HepG2 (cell line): Measurements from ENCODE around the gene WNT7B. TPM values are rescaled to one million over a fixed set of nuclear protein-coding genes. Genes with fewer than 3 reads are reported as not detected.

Experiments
- CREM ChIP-seq, 2 experiments: sonication (generic) in 1 of 2; formaldehyde crosslinking in 1 of 2; IDR thresholded peaks; 2 replicates each; pipeline versions ENCODE4 v1.4.0 to v1.6.1; 2016 to 2020; ENCODE audit warnings: antibody characterized with exemption in 1 of 2, mild to moderate bottlenecking in 1 of 2, missing genetic modification reagents in 1 of 2
- FLYWCH1 ChIP-seq: sonication (generic); formaldehyde crosslinking; IDR thresholded peaks from 2 replicates; pipeline ENCODE4 v1.8.1; 2023; ENCODE audit warnings: mild to moderate bottlenecking, missing genetic modification reagents
- FOSL2 ChIP-seq: sonication (generic); formaldehyde crosslinking; IDR thresholded peaks from 2 replicates; pipeline ENCODE4 v1.4.0; 2020; ENCODE audit warnings: missing genetic modification reagents
- FOXO4 ChIP-seq: sonication (generic); formaldehyde crosslinking; conservative IDR thresholded peaks from 2 replicates; pipeline ENCODE4 v1.8.1; 2023; ENCODE audit warnings: missing genetic modification reagents
- GPN1 ChIP-seq: sonication (generic); formaldehyde crosslinking; IDR thresholded peaks from 2 replicates; pipeline ENCODE4 v1.5.1; 2020; ENCODE audit warnings: missing genetic modification reagents, borderline replicate concordance
- PCBP1 ChIP-seq: fragments of 200-400 bp; formaldehyde crosslinking; IDR thresholded peaks from 2 replicates; pipeline ENCODE4 v1.6.1; 2017; ENCODE audit warnings: mild to moderate bottlenecking, low read depth, low read length, borderline replicate concordance
- ZBTB3 ChIP-seq: sonication (generic); formaldehyde crosslinking; IDR thresholded peaks from 2 replicates; pipeline ENCODE4 v1.4.0; 2020; ENCODE audit warnings: low read depth, mild to moderate bottlenecking, moderate library complexity, missing genetic modification reagents, borderline replicate concordance
- ZEB1 ChIP-seq: IDR thresholded peaks from 2 replicates; pipeline ENCODE4 v1.6.1; 2012; ENCODE audit warnings: mild to moderate bottlenecking, low read depth, inconsistent platforms; ENCODE audit not compliant: insufficient replicate concordance
- ZNF232 ChIP-seq: sonication (generic); formaldehyde crosslinking; IDR thresholded peaks from 2 replicates; pipeline ENCODE4 v1.4.0; 2020; ENCODE audit warnings: missing genetic modification reagents, borderline replicate concordance
- ZNF317 ChIP-seq: sonication (generic); formaldehyde crosslinking; IDR thresholded peaks from 2 replicates; pipeline ENCODE4 v1.5.0; 2020; ENCODE audit warnings: mild to moderate bottlenecking, missing genetic modification reagents
- ZNF44 ChIP-seq: sonication (generic); formaldehyde crosslinking; IDR thresholded peaks from 2 replicates; pipeline ENCODE4 v1.5.1; 2020; ENCODE audit warnings: mild to moderate bottlenecking, missing genetic modification reagents
- ZNF609 ChIP-seq: sonication (generic); formaldehyde crosslinking; IDR thresholded peaks from 2 replicates; pipeline ENCODE4 v1.4.0; 2020; ENCODE audit warnings: mild to moderate bottlenecking, missing genetic modification reagents, borderline replicate concordance
- ZXDC ChIP-seq: sonication (generic); formaldehyde crosslinking; IDR thresholded peaks from 2 replicates; pipeline ENCODE4 v1.5.0; 2020; ENCODE audit warnings: mild to moderate bottlenecking, missing genetic modification reagents
- polyA plus RNA-seq, 8 experiments: library from polyadenylated mRNA; depleted of rRNA in 3 of 8; stranded (reverse) in 7 of 8; unstranded in 1 of 8; fragments of >200 nt; fragmentation: Illumina TruSeq in 4 of 8; extraction: Trizol in 4 of 8; gene quantifications; 2 replicates each; pipeline versions ENCODE4 v1.2.1 to v1.2.3, GENCODE V29; 2011 to 2016; ENCODE audit warnings: low read depth in 4 of 8, missing spikeins in 1 of 8, mixed read lengths in 1 of 8; ENCODE audit not compliant: insufficient read depth in 1 of 8
- total RNA-seq, 5 experiments: library from RNA; depleted of rRNA; stranded (reverse); fragments of >200 nt; fragmentation: Illumina TruSeq; extraction: Trizol; gene quantifications; 2 replicates each; pipeline ENCODE4 v1.2.3, GENCODE V29; 2016; ENCODE audit warnings: low read depth in 1 of 5
- TF ChIP-seq, protein P1 (sequence below): sonication (generic); formaldehyde crosslinking; IDR thresholded peaks from 2 replicates; pipeline ENCODE4 v1.8.1; 2023; ENCODE audit warnings: missing genetic modification reagents, inconsistent platforms, borderline replicate concordance
- TF ChIP-seq, protein P2 (sequence below): sonication (generic); formaldehyde crosslinking; IDR thresholded peaks from 2 replicates; pipeline ENCODE4 v1.5.1; 2020; ENCODE audit warnings: mild to moderate bottlenecking, missing genetic modification reagents

WNT7B gene
- total and polyA plus RNA-seq, 2 of the 13 experiments (the other 11 are each of a cell fraction or from before 2014, with no cell fraction given): 0.09 TPM; not detected in 1

GRCh38 chr22:46011627-46012181 lies 34.7 kb upstream of the WNT7B start (continued):
- no peak for TF ChIP-seq ZNF609
- TF ChIP-seq, protein P1, sequence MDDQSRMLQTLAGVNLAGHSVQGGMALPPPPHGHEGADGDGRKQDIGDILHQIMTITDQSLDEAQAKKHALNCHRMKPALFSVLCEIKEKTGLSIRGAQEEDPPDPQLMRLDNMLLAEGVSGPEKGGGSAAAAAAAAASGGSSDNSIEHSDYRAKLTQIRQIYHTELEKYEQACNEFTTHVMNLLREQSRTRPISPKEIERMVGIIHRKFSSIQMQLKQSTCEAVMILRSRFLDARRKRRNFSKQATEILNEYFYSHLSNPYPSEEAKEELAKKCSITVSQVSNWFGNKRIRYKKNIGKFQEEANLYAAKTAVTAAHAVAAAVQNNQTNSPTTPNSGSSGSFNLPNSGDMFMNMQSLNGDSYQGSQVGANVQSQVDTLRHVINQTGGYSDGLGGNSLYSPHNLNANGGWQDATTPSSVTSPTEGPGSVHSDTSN (CRISPR knock-in tag): no peak
- TF ChIP-seq ZNF232 (CRISPR knock-in tag): no peak
- no peak for TF ChIP-seq CREM (IDR thresholded peaks at IDR 0.05)
- TF ChIP-seq CREM (CRISPR knock-in tag; IDR thresholded peaks at IDR 0.05): no peak
- TF ChIP-seq, protein P2, sequence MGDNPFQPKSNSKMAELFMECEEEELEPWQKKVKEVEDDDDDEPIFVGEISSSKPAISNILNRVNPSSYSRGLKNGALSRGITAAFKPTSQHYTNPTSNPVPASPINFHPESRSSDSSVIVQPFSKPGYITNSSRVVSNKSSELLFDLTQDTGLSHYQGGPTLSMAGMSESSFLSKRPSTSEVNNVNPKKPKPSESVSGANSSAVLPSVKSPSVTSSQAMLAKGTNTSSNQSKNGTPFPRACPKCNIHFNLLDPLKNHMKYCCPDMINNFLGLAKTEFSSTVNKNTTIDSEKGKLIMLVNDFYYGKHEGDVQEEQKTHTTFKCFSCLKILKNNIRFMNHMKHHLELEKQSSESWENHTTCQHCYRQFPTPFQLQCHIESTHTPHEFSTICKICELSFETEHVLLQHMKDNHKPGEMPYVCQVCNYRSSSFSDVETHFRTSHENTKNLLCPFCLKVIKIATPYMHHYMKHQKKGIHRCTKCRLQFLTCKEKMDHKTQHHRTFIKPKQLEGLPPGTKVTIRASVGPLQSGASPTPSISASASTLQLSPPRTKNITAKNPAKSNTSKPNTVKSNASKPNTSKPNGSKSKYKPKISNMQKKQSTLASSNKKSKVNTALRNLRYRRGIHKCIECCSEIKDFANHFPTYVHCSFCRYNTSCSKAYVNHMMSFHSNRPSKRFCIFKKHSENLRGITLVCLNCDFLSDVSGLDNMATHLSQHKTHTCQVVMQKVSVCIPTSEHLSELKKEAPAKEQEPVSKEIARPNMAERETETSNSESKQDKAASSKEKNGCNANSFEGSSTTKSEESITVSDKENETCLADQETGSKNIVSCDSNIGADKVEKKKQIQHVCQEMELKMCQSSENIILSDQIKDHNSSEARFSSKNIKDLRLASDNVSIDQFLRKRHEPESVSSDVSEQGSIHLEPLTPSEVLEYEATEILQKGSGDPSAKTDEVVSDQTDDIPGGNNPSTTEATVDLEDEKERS: no peak
- no peak for TF ChIP-seq ZNF317 (CRISPR knock-in tag)
- TF ChIP-seq PCBP1: no peak
- TF ChIP-seq ZXDC (CRISPR knock-in tag): no peak
- TF ChIP-seq FOSL2: no peak
- no peak for TF ChIP-seq ZNF44 (CRISPR knock-in tag)
- no peak for TF ChIP-seq ZBTB3 (CRISPR knock-in tag)
- no peak for TF ChIP-seq GPN1 (CRISPR knock-in tag)
- TF ChIP-seq ZEB1: no peak
- TF ChIP-seq FOXO4: no peak
- TF ChIP-seq FLYWCH1 (CRISPR knock-in tag): no peak
